ENCODE results near the gene ACP2.
A peak's percentile ranks its signal among the peaks of the same experiment; 100 is the strongest.

The ACP2 gene

GRCh38 chr11:47267876-47268275 lies 19.3 kb upstream of the ACP2 start:
- H3K36me3 ChIP-seq (ENCODE audit: control insufficient read depth, low read depth, low read length) = no peaks in the 10 kb centered on the region
- H3K27me3 ChIP-seq (ENCODE audit: control insufficient read depth, insufficient read depth, low read length) = no peaks in the 10 kb centered on the region
- no peak overlapping the region for H3K4me3 ChIP-seq (ENCODE audit: low read length)
- no peak overlapping the region for H3K27ac ChIP-seq (ENCODE audit: low read length)
- peaks cover 26% of the 10 kb centered on the region for H3K4me1 ChIP-seq (ENCODE audit: control insufficient read depth, low read depth, low read length)
- H3K9me3 ChIP-seq (ENCODE audit: control insufficient read depth, low read depth, low read length) = no peaks in the 10 kb centered on the region
- no peak overlapping the region for H3K9ac ChIP-seq (ENCODE audit: low read length)

GRCh38 chr11:47264521-47264920 lies 15.9 kb upstream of the ACP2 start:
- H3K9ac ChIP-seq (ENCODE audit: low read length) = no peak overlapping the region
- H3K4me1 ChIP-seq (ENCODE audit: control insufficient read depth, low read depth, low read length) = peaks cover 16% of the 10 kb centered on the region

GRCh38 chr11:47264119-47264518 lies 15.5 kb upstream of the ACP2 start:
- Histone ChIP-seq H3K4me1 (ENCODE audit: control insufficient read depth, low read depth, low read length) (peaks cover 19% of the 10 kb centered on the region), H3K36me3 (ENCODE audit: control insufficient read depth, low read depth, low read length) (peaks cover 4% of the 10 kb centered on the region), H3K9ac (ENCODE audit: low read length) (no peak overlapping the region), H3K4me3 (ENCODE audit: low read length) (no peak overlapping the region), H3K27me3 (ENCODE audit: control insufficient read depth, insufficient read depth, low read length) (no peaks in the 10 kb centered on the region), H3K27ac (ENCODE audit: low read length) (no peak overlapping the region), H3K9me3 (ENCODE audit: control insufficient read depth, low read depth, low read length) (no peaks in the 10 kb centered on the region)

More at GRCh38 chr11:47264521-47264920, 15.9 kb upstream of the ACP2 start:
- Histone ChIP-seq H3K27me3 (ENCODE audit: control insufficient read depth, insufficient read depth, low read length) (no peaks in the 10 kb centered on the region), H3K9me3 (ENCODE audit: control insufficient read depth, low read depth, low read length) (no peaks in the 10 kb centered on the region), H3K4me3 (ENCODE audit: low read length) (no peak overlapping the region), H3K27ac (ENCODE audit: low read length) (no peak overlapping the region), H3K36me3 (ENCODE audit: control insufficient read depth, low read depth, low read length) (peaks cover 4% of the 10 kb centered on the region)

- H3K27me3 ChIP-seq (ENCODE audit: control insufficient read depth, insufficient read depth, low read length) = no peaks in the 10 kb centered on the region
- no peak overlapping the region for H3K27ac ChIP-seq (ENCODE audit: low read length)
- peaks cover 4% of the 10 kb centered on the region for H3K36me3 ChIP-seq (ENCODE audit: control insufficient read depth, low read depth, low read length)
- no peak overlapping the region for H3K4me3 ChIP-seq (ENCODE audit: low read length)
- H3K4me1 ChIP-seq (ENCODE audit: control insufficient read depth, low read depth, low read length) = peaks cover 9% of the 10 kb centered on the region
- no peak overlapping the region for H3K9ac ChIP-seq (ENCODE audit: low read length)
- no peaks in the 10 kb centered on the region for H3K9me3 ChIP-seq (ENCODE audit: control insufficient read depth, low read depth, low read length)
Measured at GRCh38 chr11:47261291-47261800, 12.7 kb upstream of the ACP2 start.

GRCh38 chr11:47260366-47260765 lies 11.8 kb upstream of the ACP2 start:
- no peak overlapping the region for H3K9ac ChIP-seq (ENCODE audit: low read length)
- H3K9me3 ChIP-seq (ENCODE audit: control insufficient read depth, low read depth, low read length) = no peaks in the 10 kb centered on the region
- H3K27me3 ChIP-seq (ENCODE audit: control insufficient read depth, insufficient read depth, low read length) = no peaks in the 10 kb centered on the region
- no peak overlapping the region for H3K4me3 ChIP-seq (ENCODE audit: low read length)
- H3K27ac ChIP-seq (ENCODE audit: low read length) = no peak overlapping the region
- peaks cover 9% of the 10 kb centered on the region for H3K4me1 ChIP-seq (ENCODE audit: control insufficient read depth, low read depth, low read length)
- peaks cover 4% of the 10 kb centered on the region for H3K36me3 ChIP-seq (ENCODE audit: control insufficient read depth, low read depth, low read length)

- H3K4me1 ChIP-seq (ENCODE audit: control insufficient read depth, low read depth, low read length) = peaks cover 9% of the 10 kb centered on the region
- no peak overlapping the region for H3K4me3 ChIP-seq (ENCODE audit: low read length)
- no peaks in the 10 kb centered on the region for H3K27me3 ChIP-seq (ENCODE audit: control insufficient read depth, insufficient read depth, low read length)
- no peaks in the 10 kb centered on the region for H3K9me3 ChIP-seq (ENCODE audit: control insufficient read depth, low read depth, low read length)
- H3K27ac ChIP-seq (ENCODE audit: low read length) = no peak overlapping the region
- peaks cover 4% of the 10 kb centered on the region for H3K36me3 ChIP-seq (ENCODE audit: control insufficient read depth, low read depth, low read length)
- no peak overlapping the region for H3K9ac ChIP-seq (ENCODE audit: low read length)
Measured at GRCh38 chr11:47259232-47259977, 10.8 kb upstream of the ACP2 start.

- H3K27ac ChIP-seq (ENCODE audit: low read length) = no peak overlapping the region
- H3K4me3 ChIP-seq (ENCODE audit: low read length) = peak overlapping the region; percentile 53
- H3K36me3 ChIP-seq (ENCODE audit: control insufficient read depth, low read depth, low read length) = peaks cover 4% of the 10 kb centered on the region
- no peak overlapping the region for H3K9ac ChIP-seq (ENCODE audit: low read length)
- no peaks in the 10 kb centered on the region for H3K27me3 ChIP-seq (ENCODE audit: control insufficient read depth, insufficient read depth, low read length)
- H3K4me1 ChIP-seq (ENCODE audit: control insufficient read depth, low read depth, low read length) = peaks cover 9% of the 10 kb centered on the region
- H3K9me3 ChIP-seq (ENCODE audit: control insufficient read depth, low read depth, low read length) = no peaks in the 10 kb centered on the region
Measured at GRCh38 chr11:47258317-47258902, 9.8 kb upstream of the ACP2 start.

- no peaks in the 10 kb centered on the region for H3K9me3 ChIP-seq (ENCODE audit: control insufficient read depth, low read depth, low read length)
- H3K36me3 ChIP-seq (ENCODE audit: control insufficient read depth, low read depth, low read length) = peaks cover 4% of the 10 kb centered on the region
- peak within 1 kb of the TSS; percentile 55 for H3K27ac ChIP-seq (ENCODE audit: low read length)
- H3K4me1 ChIP-seq (ENCODE audit: control insufficient read depth, low read depth, low read length) = peaks cover 9% of the 10 kb centered on the region
- H3K4me3 ChIP-seq (ENCODE audit: low read length) = peak within 1 kb of the TSS; percentile 53
- peak within 1 kb of the TSS; percentile 58 for H3K9ac ChIP-seq (ENCODE audit: low read length)
- no peaks in the 10 kb centered on the region for H3K27me3 ChIP-seq (ENCODE audit: control insufficient read depth, insufficient read depth, low read length)
Measured at GRCh38 chr11:47257517-47258316, 9.1 kb upstream of the ACP2 start, which contains the start of gene NR1H3. TSS of gene NR1H3 (plus strand) at chr11:47257996. CDS start at chr11:47259217, 1,221 bp downstream.

- H3K4me3 ChIP-seq (ENCODE audit: low read length) = peak overlapping the region; percentile 53
Measured at GRCh38 chr11:47257177-47257516, 8.5 kb upstream of the ACP2 start.

GRCh38 chr11:47256374-47256773 lies 7.8 kb upstream of the ACP2 start:
- Histone ChIP-seq H3K4me1 (ENCODE audit: control insufficient read depth, low read depth, low read length) (peaks cover 9% of the 10 kb centered on the region), H3K9ac (ENCODE audit: low read length) (no peak overlapping the region), H3K36me3 (ENCODE audit: control insufficient read depth, low read depth, low read length) (peaks cover 2% of the 10 kb centered on the region), H3K27me3 (ENCODE audit: control insufficient read depth, insufficient read depth, low read length) (no peaks in the 10 kb centered on the region), H3K27ac (ENCODE audit: low read length) (no peak overlapping the region), H3K9me3 (ENCODE audit: control insufficient read depth, low read depth, low read length) (no peaks in the 10 kb centered on the region), H3K4me3 (ENCODE audit: low read length) (no peak overlapping the region)

More at GRCh38 chr11:47257177-47257516, 8.5 kb upstream of the ACP2 start:
- H3K9me3 ChIP-seq (ENCODE audit: control insufficient read depth, low read depth, low read length) = no peaks in the 10 kb centered on the region
- H3K27ac ChIP-seq (ENCODE audit: low read length) = peak overlapping the region; percentile 55
- no peaks in the 10 kb centered on the region for H3K27me3 ChIP-seq (ENCODE audit: control insufficient read depth, insufficient read depth, low read length)
- H3K36me3 ChIP-seq (ENCODE audit: control insufficient read depth, low read depth, low read length) = peaks cover 4% of the 10 kb centered on the region
- H3K9ac ChIP-seq (ENCODE audit: low read length) = peak overlapping the region; percentile 58
- H3K4me1 ChIP-seq (ENCODE audit: control insufficient read depth, low read depth, low read length) = peaks cover 9% of the 10 kb centered on the region

- peaks cover 11% of the 10 kb centered on the region for H3K4me1 ChIP-seq (ENCODE audit: control insufficient read depth, low read depth, low read length)
- H3K9ac ChIP-seq (ENCODE audit: low read length) = no peak overlapping the region
- no peaks in the 10 kb centered on the region for H3K27me3 ChIP-seq (ENCODE audit: control insufficient read depth, insufficient read depth, low read length)
- no peaks in the 10 kb centered on the region for H3K36me3 ChIP-seq (ENCODE audit: control insufficient read depth, low read depth, low read length)
- no peak overlapping the region for H3K27ac ChIP-seq (ENCODE audit: low read length)
- no peak overlapping the region for H3K4me3 ChIP-seq (ENCODE audit: low read length)
- no peaks in the 10 kb centered on the region for H3K9me3 ChIP-seq (ENCODE audit: control insufficient read depth, low read depth, low read length)
Measured at GRCh38 chr11:47254386-47254785, 5.8 kb upstream of the ACP2 start.

All from iPS-18a (cell line).